NCI-H1436 treated with DMSO at 0.1 percent for 48 hours (cell line): Measurements from ENCODE around the gene TBL3.
"Not testable (repeated sequence)": the region's sequence is repeated elsewhere in the genome, so short reads cannot be mapped to it uniquely, and the experiment has no call there.

ENCODE experiments used
- DNase-seq: peaks from one replicate; lab custom pipeline; 2025; lab: John Stamatoyannopoulos, UW

The TBL3 gene

GRCh38 chr16:1971796-1972489 is at the start of gene TBL3:
TSS of gene TBL3 (plus strand) at chr16:1972053. CDS start at chr16:1972165, 112 bp downstream.
- no peak for DNase-seq

GRCh38 chr16:1922357-1922756 is 49.5 kb upstream of the TBL3 start:
- DNase-seq: no peak

GRCh38 chr16:1923299-1924034 is 48.4 kb upstream of the TBL3 start:
- no peak for DNase-seq

- no peak for DNase-seq
These were observed 47.8 kb upstream of the TBL3 start for GRCh38 chr16:1924095-1924494.

- DNase-seq: no peak
These were observed 45.6 kb upstream of the TBL3 start for GRCh38 chr16:1926271-1926670.

GRCh38 chr16:1929105-1929504 is 42.7 kb upstream of the TBL3 start:
- DNase-seq: no peak

GRCh38 chr16:1929578-1930337 is 42.1 kb upstream of the TBL3 start:
- DNase-seq: no peak

- no peak for DNase-seq
These were observed 41.5 kb upstream of the TBL3 start for GRCh38 chr16:1930338-1930720.

- no peak for DNase-seq
These were observed 39.5 kb upstream of the TBL3 start for GRCh38 chr16:1932050-1933028.

- no peak for DNase-seq
These were observed 38.7 kb upstream of the TBL3 start for GRCh38 chr16:1933097-1933661.

GRCh38 chr16:1936945-1937479 is 34.8 kb upstream of the TBL3 start:
- no peak for DNase-seq

- no peak for DNase-seq
These were observed 33.5 kb upstream of the TBL3 start for GRCh38 chr16:1938316-1938715.

- DNase-seq: no peak
These were observed 32.9 kb upstream of the TBL3 start for GRCh38 chr16:1938910-1939309.

- DNase-seq: not testable (repeated sequence)
These were observed 32.0 kb upstream of the TBL3 start for GRCh38 chr16:1939833-1940232.

- no peak for DNase-seq
These were observed 31.3 kb upstream of the TBL3 start for GRCh38 chr16:1940273-1941161.

- no peak for DNase-seq
These were observed 30.4 kb upstream of the TBL3 start for GRCh38 chr16:1941162-1942046.

- DNase-seq: no peak
These were observed 29.6 kb upstream of the TBL3 start for GRCh38 chr16:1942047-1942809.
